IMR-90 (cell line): ENCODE data around the gene SNED1. TPM values are rescaled to one million over a fixed set of nuclear protein-coding genes. Genes with fewer than 3 reads are reported as not detected.
A peak's percentile ranks its signal among the peaks of the same experiment; 100 is the strongest.

Experiments used
- ATAC-seq: fragments of 200-7000 bp; cut with Tn5 transposase; 2 replicates; pipeline ENCODE4 v1.9.1; 2020; ENCODE audit warnings: low read depth, mild to moderate bottlenecking, moderate library complexity
- BruUV-seq: library from RNA; stranded (reverse); fragments of 400-500 nt; replicated peaks from 2 replicates; lab custom pipeline; 2021; lab: Mats Ljungman, UMichigan
- CTCF ChIA-PET: fragments of 300-600 bp; formaldehyde crosslinking; extraction: SDS; loops from one replicate; lab custom pipeline; 2021; ENCODE audit warnings: antibody characterized with exemption; lab: Yijun Ruan, JAX
- POLR2A ChIA-PET: fragments of 300-600 bp; sonication (Branson Sonifier 250); formaldehyde crosslinking; loops from one replicate; lab custom pipeline; 2022; ENCODE audit warnings: antibody characterized with exemption; ENCODE audit not compliant: unreplicated experiment; lab: Charles Lee
- DNase-seq: peaks from one replicate; pipeline ENCODE4 v3.0.0; 2013
- H2AFZ ChIP-seq: replicated peaks from 2 replicates; pipeline ENCODE3; 2013; ENCODE audit warnings: low read length, mild to moderate bottlenecking; ENCODE audit not compliant: poor library complexity
- H2AK5ac ChIP-seq: 2 replicates; pipeline ENCODE4 v1.6.1; 2013; ENCODE audit warnings: low read depth, low read length, inconsistent platforms
- H2AK9ac ChIP-seq: replicated peaks from 2 replicates; pipeline ENCODE3; 2013; ENCODE audit warnings: mild to moderate bottlenecking, low read depth, low read length, moderate library complexity; ENCODE audit not compliant: poor library complexity
- H2BK120ac ChIP-seq: 2 replicates; pipeline ENCODE4 v1.6.1; 2013; ENCODE audit warnings: low read depth, low read length, inconsistent platforms
- H2BK15ac ChIP-seq: 3 replicates; pipeline ENCODE4 v1.6.1; 2013; ENCODE audit warnings: low read depth, low read length, inconsistent platforms
- H2BK20ac ChIP-seq: 2 replicates; pipeline ENCODE4 v1.6.1; 2013; ENCODE audit warnings: low read depth, mild to moderate bottlenecking, inconsistent platforms, low read length, moderate library complexity
- H2BK5ac ChIP-seq: 2 replicates; pipeline ENCODE4 v1.6.1; 2013; ENCODE audit warnings: mild to moderate bottlenecking, low read depth, low read length, inconsistent platforms; ENCODE audit not compliant: poor library complexity, severe bottlenecking
- H3K14ac ChIP-seq: replicated peaks from 2 replicates; pipeline ENCODE4 v1.6.1; 2013; ENCODE audit warnings: low read depth, low read length, inconsistent platforms
- H3K18ac ChIP-seq: 2 replicates; pipeline ENCODE4 v1.6.1; 2013; ENCODE audit warnings: low read depth, low read length, control low read depth
- H3K23ac ChIP-seq: 2 replicates; pipeline ENCODE4 v1.6.1; 2013; ENCODE audit warnings: low read depth, low read length, inconsistent platforms
- H3K27ac ChIP-seq: 2 replicates; pipeline ENCODE4 v1.5.1; 2013; ENCODE audit warnings: mild to moderate bottlenecking, control low read depth, low read length; ENCODE audit not compliant: insufficient read depth
- H3K27me3 ChIP-seq: 2 replicates; pipeline ENCODE4 v1.6.1; 2013; ENCODE audit warnings: low read length; ENCODE audit not compliant: control insufficient read depth, insufficient read depth
- H3K36me3 ChIP-seq: 2 replicates; pipeline ENCODE4 v1.6.1; 2013; ENCODE audit warnings: low read length, mixed read lengths; ENCODE audit not compliant: control insufficient read depth, insufficient read depth
- H3K4ac ChIP-seq: 2 replicates; pipeline ENCODE4 v1.6.1; 2013; ENCODE audit warnings: low read depth, low read length, inconsistent platforms
- H3K4me1 ChIP-seq: 2 replicates; pipeline ENCODE4 v1.6.1; 2013; ENCODE audit warnings: low read length, mixed read lengths; ENCODE audit not compliant: control insufficient read depth, insufficient read depth
- H3K4me2 ChIP-seq: 2 replicates; pipeline ENCODE4 v1.6.1; 2013; ENCODE audit warnings: low read depth, mild to moderate bottlenecking, control low read depth, low read length, moderate library complexity
- H3K4me3 ChIP-seq: 2 replicates; pipeline ENCODE4 v1.5.1; 2013; ENCODE audit warnings: low read depth, mild to moderate bottlenecking, control low read depth, low read length, moderate library complexity; ENCODE audit not compliant: insufficient read depth
- H3K56ac ChIP-seq: 2 replicates; pipeline ENCODE4 v1.6.1; 2013; ENCODE audit warnings: low read length, inconsistent platforms; ENCODE audit not compliant: insufficient read depth; ENCODE audit errors: extremely low read depth
- H3K79me1 ChIP-seq, 2 experiments: 2 replicates each; pipeline ENCODE4 v1.6.1; 2013; ENCODE audit warnings: low read length in 2 of 2, inconsistent platforms in 1 of 2, low read depth in 1 of 2
- H3K9ac ChIP-seq: 2 replicates; pipeline ENCODE4 v1.6.1; 2013; ENCODE audit warnings: low read depth, low read length, control low read depth
- H3K9me1 ChIP-seq: 2 replicates; pipeline ENCODE4 v1.6.1; 2013; ENCODE audit warnings: low read length, inconsistent platforms; ENCODE audit not compliant: insufficient read depth
- H3K9me3 ChIP-seq: 2 replicates; pipeline ENCODE4 v1.6.1; 2013; ENCODE audit warnings: low read length; ENCODE audit not compliant: control insufficient read depth, insufficient read depth
- H4K20me1 ChIP-seq: 2 replicates; pipeline ENCODE4 v1.6.1; 2013; ENCODE audit warnings: low read length, inconsistent platforms; ENCODE audit not compliant: insufficient read depth
- H4K5ac ChIP-seq: 2 replicates; pipeline ENCODE4 v1.6.1; 2013; ENCODE audit warnings: mild to moderate bottlenecking, low read depth, low read length, control low read depth
- H4K8ac ChIP-seq, 2 experiments: 2 replicates each; pipeline ENCODE4 v1.6.1; 2013; ENCODE audit warnings: low read depth in 2 of 2, low read length in 2 of 2, control low read depth in 1 of 2, inconsistent platforms in 1 of 2
- H4K91ac ChIP-seq: 2 replicates; pipeline ENCODE4 v1.6.1; 2013; ENCODE audit warnings: low read depth, low read length, inconsistent platforms; ENCODE audit not compliant: insufficient read depth
- CEBPB ChIP-seq: IDR thresholded peaks from 2 replicates; pipeline ENCODE4 v1.6.1; 2012; ENCODE audit warnings: low read depth, low read length, improper control_type of control experiment
- FOS ChIP-seq: fragments of 150-350 bp; IDR thresholded peaks from 2 replicates; pipeline ENCODE4 v1.6.1; 2016; ENCODE audit warnings: low read depth, low read length
- MAFK ChIP-seq: IDR thresholded peaks from 2 replicates; pipeline ENCODE4 v1.6.1; 2012; ENCODE audit warnings: low read depth, low read length, improper control_type of control experiment
- MXI1 ChIP-seq: IDR thresholded peaks from 2 replicates; pipeline ENCODE4 v1.6.1; 2012; ENCODE audit warnings: low read depth, mild to moderate bottlenecking, low read length, moderate library complexity, borderline replicate concordance
- NFE2L2 ChIP-seq: fragments of 150-350 bp; IDR thresholded peaks from 2 replicates; pipeline ENCODE4 v1.6.1; 2016; ENCODE audit warnings: low read depth, mild to moderate bottlenecking, low read length
- POLR2A ChIP-seq: IDR thresholded peaks from 2 replicates; pipeline ENCODE4 v1.6.1; 2012; ENCODE audit warnings: mild to moderate bottlenecking, low read depth, low read length
- RAD21 ChIP-seq: IDR thresholded peaks from 2 replicates; pipeline ENCODE4 v1.6.1; 2012; ENCODE audit warnings: low read length, improper control_type of control experiment
- RCOR1 ChIP-seq: IDR thresholded peaks from 2 replicates; pipeline ENCODE4 v1.6.1; 2012; ENCODE audit warnings: mild to moderate bottlenecking, low read length, improper control_type of control experiment; ENCODE audit not compliant: insufficient replicate concordance
- RFX5 ChIP-seq: IDR thresholded peaks from 2 replicates; pipeline ENCODE4 v1.8.0; 2012; ENCODE audit warnings: low read depth, mild to moderate bottlenecking, low read length, moderate library complexity
- SMC3 ChIP-seq: fragments of 150-350 bp; IDR thresholded peaks from 2 replicates; pipeline ENCODE4 v1.6.1; 2016; ENCODE audit warnings: low read depth, mild to moderate bottlenecking, antibody characterized with exemption, low read length, moderate library complexity
- WGBS, 2 experiments: methylation state at CpG; one replicate each; pipeline versions ENCODE4 v1.1.5 to v1.1.7; 2013; ENCODE audit warnings: missing lambda C conversion rate in 2 of 2; ENCODE audit not compliant: insufficient read length in 1 of 2; ENCODE audit errors: extremely low coverage in 2 of 2; 5-methylcytosine and 5-hydroxymethylcytosine counted together
- dilution Hi-C: fragments of 300-500 bp; cut with HindIII; formaldehyde crosslinking; loops from one replicate; pipeline ENCODE4 v1.14.3; 2018; ENCODE audit warnings: low sequenced_read_pairs; ENCODE audit not compliant: unreplicated experiment
- in situ Hi-C: fragments of 300-500 bp; cut with MboI; formaldehyde crosslinking; loops from 3 replicates; pipeline ENCODE4 v1.14.3; 2019; ENCODE audit warnings: low sequenced_read_pairs, inconsistent platforms, mixed read lengths
- intact Hi-C: fragments of 100-400 bp; cut with micrococcal nuclease; formaldehyde crosslinking; loops from 2 replicates; pipeline ENCODE4 v1.10.0; 2022
- polyA plus RNA-seq, 3 experiments: library from polyadenylated mRNA; depleted of rRNA; stranded (reverse); fragments of >200 nt; gene quantifications; 2 replicates each; pipeline ENCODE4 v1.2.3, GENCODE V29; 2012; ENCODE audit warnings: low replicate concordance in 1 of 3
- total RNA-seq: library from RNA; depleted of rRNA; stranded (reverse); fragments of >200 nt; gene quantifications from 2 replicates; pipeline ENCODE4 v1.2.3, GENCODE V29; 2012
- TF ChIP-seq, protein P1 (sequence below): fragments of 150-350 bp; IDR thresholded peaks from 2 replicates; pipeline ENCODE4 v1.6.1; 2017; ENCODE audit warnings: mild to moderate bottlenecking, antibody characterized with exemption, low read length, low read depth
- TF ChIP-seq, protein P2 (sequence below): fragments of 150-350 bp; IDR thresholded peaks from 2 replicates; pipeline ENCODE4 v1.6.1; 2016; ENCODE audit warnings: low read depth, mild to moderate bottlenecking, low read length, moderate library complexity, borderline replicate concordance

The SNED1 gene
- total and polyA plus RNA-seq, 2 of the 4 experiments (the other 2 are of a cell fraction): 1.1 to 3.4 TPM

DNA sequence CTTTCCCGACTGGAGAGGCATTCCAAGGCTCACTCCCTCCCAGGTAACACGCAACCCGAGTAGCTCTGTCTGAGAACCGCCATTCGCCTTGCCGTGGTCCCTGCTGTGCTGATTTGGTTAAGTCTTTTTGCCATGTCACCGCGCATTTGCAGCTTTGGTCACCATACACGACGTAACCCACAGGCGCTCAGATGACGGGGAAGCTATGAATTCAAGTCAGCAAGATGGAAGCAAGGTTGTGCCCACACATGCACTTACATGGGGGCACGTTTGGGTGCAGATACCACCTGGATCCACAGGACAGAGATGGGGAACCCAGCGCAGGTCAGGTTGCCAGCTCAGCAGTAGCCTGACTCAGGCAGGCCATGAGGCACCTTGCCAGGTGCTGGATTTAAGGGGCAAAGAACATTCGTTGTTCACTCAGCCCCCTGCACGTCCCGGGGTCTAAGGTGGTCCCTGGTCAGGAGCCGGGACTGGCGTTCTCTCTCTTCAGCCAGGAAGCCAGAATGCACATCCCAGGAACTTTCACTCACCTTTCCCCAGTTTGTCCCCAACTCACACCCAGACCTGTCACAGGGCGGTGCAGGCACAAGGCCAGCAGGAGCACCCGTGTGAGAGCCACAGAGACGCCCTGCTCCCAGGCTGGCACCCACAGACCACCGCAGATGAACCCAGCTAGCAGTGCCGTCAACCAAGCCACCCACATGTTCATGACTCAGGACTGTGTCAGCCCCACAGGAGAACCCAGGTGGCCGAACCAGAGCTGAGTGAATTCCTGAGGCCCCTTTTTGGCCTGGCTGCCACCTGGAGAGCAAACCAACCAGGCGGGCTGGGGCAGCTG, 19.9 kb downstream of the SNED1 start:
- POLR2A ChIA-PET: no interaction called here
- Histone ChIP-seq H2AK9ac (no peak overlapping the region), H3K56ac (no peak overlapping the region), H2BK5ac (no peak overlapping the region), H2BK120ac (no peak overlapping the region), H4K5ac (no peak overlapping the region), H3K23ac (no peak overlapping the region), H3K36me3 (peaks cover 14% of the 10 kb centered on the region; the same call in 1 of the 2 replicates), H4K8ac (no peak overlapping the region), H3K4me1 (no peaks in the 10 kb centered on the region), H3K9me3 (peaks cover 4% of the 10 kb centered on the region; the same call in 1 of the 2 replicates), H3K9ac (no peak overlapping the region), H3K27me3 (no peaks in the 10 kb centered on the region), H4K91ac (no peak overlapping the region), H3K4ac (no peak overlapping the region), H3K27ac (no peak overlapping the region), H3K4me2 (no peak overlapping the region), H3K18ac (no peak overlapping the region), H4K20me1 (no peaks in the 10 kb centered on the region), H2BK20ac (no peak overlapping the region), H2AFZ (no peak overlapping the region), H3K4me3 (no peak overlapping the region), H3K9me1 (no peaks in the 10 kb centered on the region), H3K79me1 (no peaks in the 10 kb centered on the region; a peak in 2 of 4 replicates), H3K14ac (no peak overlapping the region), H2AK5ac (no peak overlapping the region), H2BK15ac (no peak overlapping the region)
- TF ChIP-seq, protein P1, sequence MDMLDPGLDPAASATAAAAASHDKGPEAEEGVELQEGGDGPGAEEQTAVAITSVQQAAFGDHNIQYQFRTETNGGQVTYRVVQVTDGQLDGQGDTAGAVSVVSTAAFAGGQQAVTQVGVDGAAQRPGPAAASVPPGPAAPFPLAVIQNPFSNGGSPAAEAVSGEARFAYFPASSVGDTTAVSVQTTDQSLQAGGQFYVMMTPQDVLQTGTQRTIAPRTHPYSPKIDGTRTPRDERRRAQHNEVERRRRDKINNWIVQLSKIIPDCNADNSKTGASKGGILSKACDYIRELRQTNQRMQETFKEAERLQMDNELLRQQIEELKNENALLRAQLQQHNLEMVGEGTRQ: no peak
- no peak for TF ChIP-seq MXI1
- TF ChIP-seq FOS: no peak
- TF ChIP-seq NFE2L2: no peak
- no peak for TF ChIP-seq RFX5
- TF ChIP-seq, protein P2, sequence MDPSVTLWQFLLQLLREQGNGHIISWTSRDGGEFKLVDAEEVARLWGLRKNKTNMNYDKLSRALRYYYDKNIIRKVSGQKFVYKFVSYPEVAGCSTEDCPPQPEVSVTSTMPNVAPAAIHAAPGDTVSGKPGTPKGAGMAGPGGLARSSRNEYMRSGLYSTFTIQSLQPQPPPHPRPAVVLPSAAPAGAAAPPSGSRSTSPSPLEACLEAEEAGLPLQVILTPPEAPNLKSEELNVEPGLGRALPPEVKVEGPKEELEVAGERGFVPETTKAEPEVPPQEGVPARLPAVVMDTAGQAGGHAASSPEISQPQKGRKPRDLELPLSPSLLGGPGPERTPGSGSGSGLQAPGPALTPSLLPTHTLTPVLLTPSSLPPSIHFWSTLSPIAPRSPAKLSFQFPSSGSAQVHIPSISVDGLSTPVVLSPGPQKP: no peak
- TF ChIP-seq MAFK: no peak
- no peak for TF ChIP-seq POLR2A
- no peak for TF ChIP-seq RCOR1
- no peak for TF ChIP-seq CEBPB
- no peak for TF ChIP-seq RAD21
- no peak for TF ChIP-seq SMC3
- ATAC-seq: no peak
- in situ Hi-C loops: no loop called here
- 94% methylated on average over 17 of the region's 26 CpGs; no CpG with 5 or more reads in 1 of the 2 experiments for WGBS, 2 experiments
- intact Hi-C loops: no loop called here
- CTCF ChIA-PET: no interaction called here
- no TSS peak for BruUV-seq
- DNase-seq: peak; percentile 15
- dilution Hi-C loops: no loop called here
